Inferior parietal cortex (tissue), 1 donor: ENCODE measurements around the gene RAB6C.
"Not testable (repeated sequence)": the region's sequence is repeated elsewhere in the genome, so short reads cannot be mapped to it uniquely, and the experiment has no call there.

ENCODE experiments used
- DNase-seq: peaks from one replicate; pipeline ENCODE4 v3.0.0-alpha.2; 2016; ENCODE audit errors: extremely low spot score

RAB6C gene

GRCh38 chr2:129996657-129997237, 17.3 kb downstream of the RAB6C start:
- not testable (repeated sequence) for DNase-seq

- DNase-seq: not testable (repeated sequence)
Measured at GRCh38 chr2:129998771-129999170, 19.3 kb downstream of the RAB6C start.

GRCh38 chr2:130005862-130006261, 26.4 kb downstream of the RAB6C start:
- not testable (repeated sequence) for DNase-seq

- DNase-seq: not testable (repeated sequence)
Measured at GRCh38 chr2:130016701-130017100, 37.2 kb downstream of the RAB6C start.

GRCh38 chr2:130019402-130019801, 39.9 kb downstream of the RAB6C start:
- DNase-seq: no peak

GRCh38 chr2:130020069-130020468, 40.6 kb downstream of the RAB6C start:
- not testable (repeated sequence) for DNase-seq

GRCh38 chr2:130025931-130026330, 46.5 kb downstream of the RAB6C start:
- DNase-seq: not testable (repeated sequence)
